IMR-90 (cell line): Measurements from ENCODE around the gene LZTS3. TPM values are rescaled to one million over a fixed set of nuclear protein-coding genes. Genes with fewer than 3 reads are reported as not detected.

Source experiments
- ATAC-seq: fragments of 200-7000 bp; cut with Tn5 transposase; 2 replicates; pipeline ENCODE4 v1.9.1; 2020; ENCODE audit warnings: low read depth, mild to moderate bottlenecking, moderate library complexity
- BruUV-seq: library from RNA; stranded (reverse); fragments of 400-500 nt; replicated peaks from 2 replicates; lab custom pipeline; 2021; lab: Mats Ljungman, UMichigan
- CTCF ChIA-PET: fragments of 300-600 bp; formaldehyde crosslinking; extraction: SDS; loops from one replicate; lab custom pipeline; 2021; ENCODE audit warnings: antibody characterized with exemption; lab: Yijun Ruan, JAX
- POLR2A ChIA-PET: fragments of 300-600 bp; sonication (Branson Sonifier 250); formaldehyde crosslinking; loops from one replicate; lab custom pipeline; 2022; ENCODE audit warnings: antibody characterized with exemption; ENCODE audit not compliant: unreplicated experiment; lab: Charles Lee
- DNase-seq: peaks from one replicate; pipeline ENCODE4 v3.0.0; 2013
- H2AFZ ChIP-seq: replicated peaks from 2 replicates; pipeline ENCODE3; 2013; ENCODE audit warnings: low read length, mild to moderate bottlenecking; ENCODE audit not compliant: poor library complexity
- H2AK5ac ChIP-seq: 2 replicates; pipeline ENCODE4 v1.6.1; 2013; ENCODE audit warnings: low read depth, low read length, inconsistent platforms
- H2AK9ac ChIP-seq: replicated peaks from 2 replicates; pipeline ENCODE3; 2013; ENCODE audit warnings: mild to moderate bottlenecking, low read depth, low read length, moderate library complexity; ENCODE audit not compliant: poor library complexity
- H2BK120ac ChIP-seq: 2 replicates; pipeline ENCODE4 v1.6.1; 2013; ENCODE audit warnings: low read depth, low read length, inconsistent platforms
- H2BK15ac ChIP-seq: 3 replicates; pipeline ENCODE4 v1.6.1; 2013; ENCODE audit warnings: low read depth, low read length, inconsistent platforms
- H2BK20ac ChIP-seq: 2 replicates; pipeline ENCODE4 v1.6.1; 2013; ENCODE audit warnings: low read depth, mild to moderate bottlenecking, inconsistent platforms, low read length, moderate library complexity
- H2BK5ac ChIP-seq: 2 replicates; pipeline ENCODE4 v1.6.1; 2013; ENCODE audit warnings: mild to moderate bottlenecking, low read depth, low read length, inconsistent platforms; ENCODE audit not compliant: poor library complexity, severe bottlenecking
- H3K14ac ChIP-seq: replicated peaks from 2 replicates; pipeline ENCODE4 v1.6.1; 2013; ENCODE audit warnings: low read depth, low read length, inconsistent platforms
- H3K18ac ChIP-seq: 2 replicates; pipeline ENCODE4 v1.6.1; 2013; ENCODE audit warnings: low read depth, low read length, control low read depth
- H3K23ac ChIP-seq: 2 replicates; pipeline ENCODE4 v1.6.1; 2013; ENCODE audit warnings: low read depth, low read length, inconsistent platforms
- H3K27ac ChIP-seq: 2 replicates; pipeline ENCODE4 v1.5.1; 2013; ENCODE audit warnings: mild to moderate bottlenecking, control low read depth, low read length; ENCODE audit not compliant: insufficient read depth
- H3K27me3 ChIP-seq: 2 replicates; pipeline ENCODE4 v1.6.1; 2013; ENCODE audit warnings: low read length; ENCODE audit not compliant: control insufficient read depth, insufficient read depth
- H3K36me3 ChIP-seq: 2 replicates; pipeline ENCODE4 v1.6.1; 2013; ENCODE audit warnings: low read length, mixed read lengths; ENCODE audit not compliant: control insufficient read depth, insufficient read depth
- H3K4ac ChIP-seq: 2 replicates; pipeline ENCODE4 v1.6.1; 2013; ENCODE audit warnings: low read depth, low read length, inconsistent platforms
- H3K4me1 ChIP-seq: 2 replicates; pipeline ENCODE4 v1.6.1; 2013; ENCODE audit warnings: low read length, mixed read lengths; ENCODE audit not compliant: control insufficient read depth, insufficient read depth
- H3K4me2 ChIP-seq: 2 replicates; pipeline ENCODE4 v1.6.1; 2013; ENCODE audit warnings: low read depth, mild to moderate bottlenecking, control low read depth, low read length, moderate library complexity
- H3K4me3 ChIP-seq: 2 replicates; pipeline ENCODE4 v1.5.1; 2013; ENCODE audit warnings: low read depth, mild to moderate bottlenecking, control low read depth, low read length, moderate library complexity; ENCODE audit not compliant: insufficient read depth
- H3K56ac ChIP-seq: 2 replicates; pipeline ENCODE4 v1.6.1; 2013; ENCODE audit warnings: low read length, inconsistent platforms; ENCODE audit not compliant: insufficient read depth; ENCODE audit errors: extremely low read depth
- H3K79me1 ChIP-seq, 2 experiments: 2 replicates each; pipeline ENCODE4 v1.6.1; 2013; ENCODE audit warnings: low read length in 2 of 2, inconsistent platforms in 1 of 2, low read depth in 1 of 2
- H3K9ac ChIP-seq: 2 replicates; pipeline ENCODE4 v1.6.1; 2013; ENCODE audit warnings: low read depth, low read length, control low read depth
- H3K9me1 ChIP-seq: 2 replicates; pipeline ENCODE4 v1.6.1; 2013; ENCODE audit warnings: low read length, inconsistent platforms; ENCODE audit not compliant: insufficient read depth
- H3K9me3 ChIP-seq: 2 replicates; pipeline ENCODE4 v1.6.1; 2013; ENCODE audit warnings: low read length; ENCODE audit not compliant: control insufficient read depth, insufficient read depth
- H4K20me1 ChIP-seq: 2 replicates; pipeline ENCODE4 v1.6.1; 2013; ENCODE audit warnings: low read length, inconsistent platforms; ENCODE audit not compliant: insufficient read depth
- H4K5ac ChIP-seq: 2 replicates; pipeline ENCODE4 v1.6.1; 2013; ENCODE audit warnings: mild to moderate bottlenecking, low read depth, low read length, control low read depth
- H4K8ac ChIP-seq, 2 experiments: 2 replicates each; pipeline ENCODE4 v1.6.1; 2013; ENCODE audit warnings: low read depth in 2 of 2, low read length in 2 of 2, control low read depth in 1 of 2, inconsistent platforms in 1 of 2
- H4K91ac ChIP-seq: 2 replicates; pipeline ENCODE4 v1.6.1; 2013; ENCODE audit warnings: low read depth, low read length, inconsistent platforms; ENCODE audit not compliant: insufficient read depth
- MAFK ChIP-seq: IDR thresholded peaks from 2 replicates; pipeline ENCODE4 v1.6.1; 2012; ENCODE audit warnings: low read depth, low read length, improper control_type of control experiment
- RAD21 ChIP-seq: IDR thresholded peaks from 2 replicates; pipeline ENCODE4 v1.6.1; 2012; ENCODE audit warnings: low read length, improper control_type of control experiment
- SMC3 ChIP-seq: fragments of 150-350 bp; IDR thresholded peaks from 2 replicates; pipeline ENCODE4 v1.6.1; 2016; ENCODE audit warnings: low read depth, mild to moderate bottlenecking, antibody characterized with exemption, low read length, moderate library complexity
- WGBS, 2 experiments: methylation state at CpG; one replicate each; pipeline versions ENCODE4 v1.1.5 to v1.1.7; 2013; ENCODE audit warnings: missing lambda C conversion rate in 2 of 2; ENCODE audit not compliant: insufficient read length in 1 of 2; ENCODE audit errors: extremely low coverage in 2 of 2; 5-methylcytosine and 5-hydroxymethylcytosine counted together
- dilution Hi-C: fragments of 300-500 bp; cut with HindIII; formaldehyde crosslinking; loops from one replicate; pipeline ENCODE4 v1.14.3; 2018; ENCODE audit warnings: low sequenced_read_pairs; ENCODE audit not compliant: unreplicated experiment
- in situ Hi-C: fragments of 300-500 bp; cut with MboI; formaldehyde crosslinking; loops from 3 replicates; pipeline ENCODE4 v1.14.3; 2019; ENCODE audit warnings: low sequenced_read_pairs, inconsistent platforms, mixed read lengths
- intact Hi-C: fragments of 100-400 bp; cut with micrococcal nuclease; formaldehyde crosslinking; loops from 2 replicates; pipeline ENCODE4 v1.10.0; 2022
- polyA plus RNA-seq, 3 experiments: library from polyadenylated mRNA; depleted of rRNA; stranded (reverse); fragments of >200 nt; gene quantifications; 2 replicates each; pipeline ENCODE4 v1.2.3, GENCODE V29; 2012; ENCODE audit warnings: low replicate concordance in 1 of 3
- total RNA-seq: library from RNA; depleted of rRNA; stranded (reverse); fragments of >200 nt; gene quantifications from 2 replicates; pipeline ENCODE4 v1.2.3, GENCODE V29; 2012; rRNA removed
- TF ChIP-seq, protein P1 (sequence below): conservative IDR thresholded peaks from 2 replicates; pipeline ENCODE4 v1.5.1; 2012; ENCODE audit warnings: mild to moderate bottlenecking, low read depth, low read length, improper control_type of control experiment

Gene LZTS3
- total and polyA plus RNA-seq, 2 of the 4 experiments (the other 2 are of a cell fraction): 1.4 to 3.2 TPM

DNA sequence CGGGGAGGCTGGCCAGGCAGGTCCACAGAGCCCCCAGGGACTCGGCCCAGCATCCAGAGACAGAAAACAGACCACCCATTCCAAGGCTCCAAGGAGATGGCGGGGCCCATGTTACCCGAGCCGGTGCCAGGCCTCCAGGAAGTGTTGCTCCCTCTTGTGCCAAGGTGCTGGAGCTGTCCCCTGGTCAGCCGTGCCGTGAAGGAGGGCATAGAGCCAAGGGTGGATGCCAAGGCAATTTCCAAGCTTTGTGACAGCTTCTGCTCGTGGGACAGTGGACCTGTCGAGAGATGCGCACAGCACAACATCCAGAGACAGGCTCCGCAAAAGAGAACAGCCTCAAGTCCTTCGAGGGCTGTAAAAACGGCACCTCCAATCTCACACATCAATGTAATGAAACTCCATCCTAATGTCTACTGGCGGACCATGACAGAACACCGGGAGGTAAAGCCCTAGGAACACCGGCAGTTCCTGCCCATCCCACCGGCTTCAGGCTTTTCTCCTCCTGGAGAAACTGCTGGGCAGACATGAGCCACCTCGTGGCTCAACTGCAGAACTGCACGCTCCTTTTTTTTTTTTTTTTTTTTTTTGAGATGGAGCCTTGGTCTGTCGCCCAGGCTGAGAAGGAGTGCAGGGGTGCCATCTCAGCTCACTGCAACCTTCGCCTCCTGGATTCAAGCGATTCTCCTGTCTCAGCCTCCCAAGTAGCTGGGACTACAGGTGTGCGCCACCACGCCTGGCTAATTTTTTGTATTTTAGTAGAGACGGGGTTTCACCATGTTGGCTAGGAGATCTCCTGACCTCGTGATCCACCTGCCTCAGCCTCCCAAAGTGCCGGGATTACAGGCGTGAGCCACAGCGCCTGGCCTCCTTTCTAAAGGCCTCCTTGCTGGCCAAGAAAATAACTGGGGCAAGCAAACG, 57.9 kb downstream of the LZTS3 start:
- Histone ChIP-seq H3K9me3 (no peaks in the 10 kb centered on the region), H3K14ac (no peak overlapping the region), H4K5ac (no peak overlapping the region), H4K20me1 (peaks cover 9% of the 10 kb centered on the region), H4K91ac (no peak overlapping the region), H2BK120ac (no peak overlapping the region), H3K4ac (no peak overlapping the region), H3K18ac (no peak overlapping the region), H3K9me1 (peaks cover 9% of the 10 kb centered on the region), H3K23ac (no peak overlapping the region), H3K4me1 (no peaks in the 10 kb centered on the region), H2BK15ac (no peak overlapping the region), H3K36me3 (peaks cover 4% of the 10 kb centered on the region; the same call in 1 of the 2 replicates), H3K27me3 (no peaks in the 10 kb centered on the region), H3K27ac (no peak overlapping the region), H2AK5ac (0 out of 2 replicates have a peak overlapping the region, but pooled peaks have one; percentile 69), H2AFZ (peak overlapping the region; percentile 58), H3K56ac (no peak overlapping the region), H3K4me2 (no peak overlapping the region), H4K8ac (no peak overlapping the region), H2BK5ac (no peak overlapping the region), H3K9ac (no peak overlapping the region), H2BK20ac (no peak overlapping the region), H3K4me3 (no peak overlapping the region), H3K79me1 (peaks cover 0 to 20% of the 10 kb centered on the region in 2 experiments; a peak in 2 of 4 replicates), H2AK9ac (no peak overlapping the region)
- ATAC-seq: peak; percentile 85
- in situ Hi-C loops (no loop called here), dilution Hi-C loops (no loop called here), intact Hi-C loops (loop anchor here (1.0 kb wide), 1 partner anchor 61 kb away; no protein-coding TSS in a partner anchor)
- no TSS peak for BruUV-seq
- DNase-seq: peak; percentile 59
- ChIA-PET POLR2A (no interaction called here), CTCF (interaction anchor here (0.5 to 2.7 kb wide), 3 partner anchors 19 to 755 kb away, joined by 3 to 7 read pairs (median 6); no protein-coding TSS in a partner anchor)
- TF ChIP-seq RAD21 (peak; percentile 67), SMC3 (peak; percentile 86), MAFK (no peak)
- TF ChIP-seq, protein P1, sequence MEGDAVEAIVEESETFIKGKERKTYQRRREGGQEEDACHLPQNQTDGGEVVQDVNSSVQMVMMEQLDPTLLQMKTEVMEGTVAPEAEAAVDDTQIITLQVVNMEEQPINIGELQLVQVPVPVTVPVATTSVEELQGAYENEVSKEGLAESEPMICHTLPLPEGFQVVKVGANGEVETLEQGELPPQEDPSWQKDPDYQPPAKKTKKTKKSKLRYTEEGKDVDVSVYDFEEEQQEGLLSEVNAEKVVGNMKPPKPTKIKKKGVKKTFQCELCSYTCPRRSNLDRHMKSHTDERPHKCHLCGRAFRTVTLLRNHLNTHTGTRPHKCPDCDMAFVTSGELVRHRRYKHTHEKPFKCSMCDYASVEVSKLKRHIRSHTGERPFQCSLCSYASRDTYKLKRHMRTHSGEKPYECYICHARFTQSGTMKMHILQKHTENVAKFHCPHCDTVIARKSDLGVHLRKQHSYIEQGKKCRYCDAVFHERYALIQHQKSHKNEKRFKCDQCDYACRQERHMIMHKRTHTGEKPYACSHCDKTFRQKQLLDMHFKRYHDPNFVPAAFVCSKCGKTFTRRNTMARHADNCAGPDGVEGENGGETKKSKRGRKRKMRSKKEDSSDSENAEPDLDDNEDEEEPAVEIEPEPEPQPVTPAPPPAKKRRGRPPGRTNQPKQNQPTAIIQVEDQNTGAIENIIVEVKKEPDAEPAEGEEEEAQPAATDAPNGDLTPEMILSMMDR: peak; percentile 81
- WGBS, 2 experiments: 50% methylated on average over 11 of the region's 30 CpGs; no CpG with 5 or more reads in 1 of the 2 experiments

Other genes with a start within 250 kb of the LZTS3 start
- 0.18 and 0.28 TPM in 2 replicates for gene GNRH2, start 129.9 kb downstream of the LZTS3 start, total RNA-seq
- gene GNRH2, start 129.9 kb downstream of the LZTS3 start, polyA plus RNA-seq (2012; rRNA removed): 0.16 and 0.21 TPM in 2 replicates
- gene MRPS26, start 127.5 kb downstream of the LZTS3 start, total RNA-seq: 22.2 and 24.7 TPM in 2 replicates
- 38.6 and 49.5 TPM in 2 replicates for gene MRPS26, start 127.5 kb downstream of the LZTS3 start, polyA plus RNA-seq (2012; rRNA removed)
- gene OXT, start 101.9 kb downstream of the LZTS3 start, total RNA-seq: not detected in 2 replicates
- gene OXT, start 101.9 kb downstream of the LZTS3 start, polyA plus RNA-seq (2012; rRNA removed): not detected in 2 replicates
- not detected in 2 replicates for gene AVP, start 88.8 kb downstream of the LZTS3 start, total RNA-seq
- not detected in 2 replicates for gene AVP, start 88.8 kb downstream of the LZTS3 start, polyA plus RNA-seq (2012; rRNA removed)
- gene FASTKD5, start 13.7 kb downstream of the LZTS3 start, total RNA-seq: 18.6 and 22.8 TPM in 2 replicates
- gene FASTKD5, start 13.7 kb downstream of the LZTS3 start, polyA plus RNA-seq (2012; rRNA removed): 10.1 and 11.0 TPM in 2 replicates
- gene UBOX5, start 13.7 kb downstream of the LZTS3 start, total RNA-seq: 3.6 and 3.8 TPM in 2 replicates
- 4.8 and 4.9 TPM in 2 replicates for gene UBOX5, start 13.7 kb downstream of the LZTS3 start, polyA plus RNA-seq (2012; rRNA removed)
- 12.2 and 20.6 TPM in 2 replicates for gene DDRGK1, start 31.1 kb upstream of the LZTS3 start, total RNA-seq
- 29.6 and 33.1 TPM in 2 replicates for gene DDRGK1, start 31.1 kb upstream of the LZTS3 start, polyA plus RNA-seq (2012; rRNA removed)
- gene ITPA, start 35.9 kb upstream of the LZTS3 start, total RNA-seq: 28.6 and 32.4 TPM in 2 replicates
- gene ITPA, start 35.9 kb upstream of the LZTS3 start, polyA plus RNA-seq (2012; rRNA removed): 49.0 and 52.6 TPM in 2 replicates
- gene SLC4A11, start 65.6 kb upstream of the LZTS3 start, total RNA-seq: 0.28 and 0.36 TPM in 2 replicates
- gene SLC4A11, start 65.6 kb upstream of the LZTS3 start, polyA plus RNA-seq (2012; rRNA removed): 0.79 and 0.95 TPM in 2 replicates
- gene DNAAF9, start 234.1 kb upstream of the LZTS3 start, total RNA-seq: 7.8 and 7.9 TPM in 2 replicates
- 6.9 and 8.2 TPM in 2 replicates for gene DNAAF9, start 234.1 kb upstream of the LZTS3 start, polyA plus RNA-seq (2012; rRNA removed)